Eye (tissue), 1 donor: ENCODE results near the gene OR10S1.
"Not testable (repeated sequence)": the region's sequence is repeated elsewhere in the genome, so short reads cannot be mapped to it uniquely, and the experiment has no call there.

Experiments used
- DNase-seq: peaks from one replicate; pipeline ENCODE4 v3.0.0-alpha.2; 2015

The OR10S1 gene

GRCh38 chr11:123977731-123978347, at the start of gene OR10S1:
Gene OR10S1, minus strand, starts transcription at chr11:123977781. Its CDS starts 117 bp downstream, at chr11:123977664.
- DNase-seq = no peak

DNA sequence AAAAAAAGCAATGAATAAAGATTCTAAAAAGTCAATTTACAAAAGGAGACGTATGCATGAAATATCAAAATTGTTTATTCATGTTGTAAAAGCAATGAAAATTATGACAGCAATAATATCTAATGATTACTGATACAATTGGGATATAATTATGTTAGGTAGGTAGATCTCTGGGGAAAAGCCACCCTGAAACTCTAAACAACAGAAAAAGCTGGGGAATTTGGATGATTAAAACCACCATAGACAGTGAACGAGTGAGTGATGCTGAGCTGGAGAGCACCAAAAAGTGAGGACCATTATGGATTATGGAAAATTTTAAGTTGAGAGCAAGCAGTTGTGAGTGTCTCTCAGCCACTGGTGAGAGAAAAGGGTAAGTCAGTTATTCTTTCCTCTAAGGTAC, 48.9 kb upstream of the OR10S1 start, which contains the start of gene OR10G8:
TSS of gene OR10G8 (plus strand) at position 301 of the 400 bp plus-strand sequence. CDS start 2,825 bp downstream, outside the sequence.
- no peak for DNase-seq

- DNase-seq = not testable (repeated sequence)
Observed at GRCh38 chr11:124015837-124016236, 38.3 kb upstream of the OR10S1 start.

DNA sequence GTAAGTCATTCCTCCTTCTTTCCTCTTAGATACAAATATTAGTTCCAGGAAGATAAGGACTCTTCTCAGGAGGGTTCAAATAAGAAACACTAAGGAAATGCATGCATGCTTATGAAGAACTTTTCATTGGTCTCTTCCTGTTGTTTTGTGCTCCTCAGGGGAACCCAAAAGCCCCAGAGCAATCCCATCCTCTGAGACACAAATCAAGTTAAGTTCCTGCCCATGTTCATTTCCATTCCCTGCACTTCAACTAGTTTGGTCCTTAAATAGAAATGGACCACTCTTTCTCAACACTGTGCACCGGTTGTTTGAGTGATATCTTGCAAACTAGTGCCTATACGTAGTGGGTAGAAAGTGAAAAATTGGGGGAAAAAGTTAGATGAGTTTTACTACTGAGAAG, 35.1 kb upstream of the OR10S1 start, which contains the start of gene OR10G4:
TSS of gene OR10G4 (plus strand) at position 301 of the 400 bp plus-strand sequence. CDS start 2,578 bp downstream, outside the sequence.
- no peak for DNase-seq

- DNase-seq = no peak
Observed at GRCh38 chr11:123995119-123995518, 17.5 kb upstream of the OR10S1 start, which contains the start of gene OR10G6. Gene OR10G6, minus strand, starts transcription at chr11:123995161. Its CDS starts 0 bp downstream, at chr11:123995161.

- no peak for DNase-seq
Observed at GRCh38 chr11:123979311-123979710, 1.7 kb upstream of the OR10S1 start.

DNA sequence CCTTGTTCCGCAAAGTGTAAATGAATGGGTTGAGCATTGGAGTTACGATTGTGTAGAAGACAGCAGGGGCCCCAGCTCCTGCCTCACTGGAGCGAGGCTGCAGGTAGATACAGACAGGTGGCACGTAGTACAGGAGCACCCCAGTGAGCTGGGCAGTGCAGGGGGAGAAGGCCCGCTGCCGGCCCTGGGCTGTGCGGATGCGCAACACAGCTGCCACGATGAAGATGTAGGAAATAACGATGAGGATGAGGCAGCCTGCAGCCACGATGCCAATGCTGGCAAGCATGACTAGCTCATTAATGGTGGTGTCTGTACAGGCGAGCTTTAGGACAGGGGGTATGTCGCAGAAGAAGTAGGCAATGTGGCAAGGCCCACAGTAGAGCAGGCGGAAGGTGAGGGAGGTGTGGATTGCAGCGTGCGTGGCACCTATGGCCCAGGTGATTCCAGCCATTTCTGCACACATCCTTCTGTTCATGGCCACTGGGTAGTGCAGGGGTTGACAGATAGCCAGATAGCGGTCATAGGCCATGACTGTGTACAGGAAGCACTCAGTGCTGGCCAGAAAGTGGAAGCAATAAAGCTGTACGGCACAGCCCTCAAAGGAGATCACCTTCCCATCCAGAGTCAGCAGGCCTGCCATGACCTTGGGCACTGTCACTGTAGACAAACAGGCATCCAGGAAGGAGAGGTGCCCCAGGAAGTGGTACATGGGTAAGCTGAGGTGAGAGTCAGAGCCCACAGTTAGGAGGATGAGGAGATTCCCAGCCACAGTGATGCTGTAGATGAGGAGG, 616 bp downstream of the OR10S1 start:
- no peak for DNase-seq

GRCh38 chr11:123973816-123974215, 3.8 kb downstream of the OR10S1 start:
- no peak for DNase-seq

GRCh38 chr11:123956752-123957151, 20.8 kb downstream of the OR10S1 start:
- no peak for DNase-seq

GRCh38 chr11:123945132-123945531, 32.4 kb downstream of the OR10S1 start:
- no peak for DNase-seq

- no peak for DNase-seq
Observed at GRCh38 chr11:123943738-123944137, 33.8 kb downstream of the OR10S1 start, which contains the start of gene OR6T1. Gene OR6T1, minus strand, starts transcription at chr11:123943838. Its CDS starts 0 bp downstream, at chr11:123943838.

- no peak for DNase-seq
Observed at GRCh38 chr11:123942413-123942812, 35.2 kb downstream of the OR10S1 start.

DNA sequence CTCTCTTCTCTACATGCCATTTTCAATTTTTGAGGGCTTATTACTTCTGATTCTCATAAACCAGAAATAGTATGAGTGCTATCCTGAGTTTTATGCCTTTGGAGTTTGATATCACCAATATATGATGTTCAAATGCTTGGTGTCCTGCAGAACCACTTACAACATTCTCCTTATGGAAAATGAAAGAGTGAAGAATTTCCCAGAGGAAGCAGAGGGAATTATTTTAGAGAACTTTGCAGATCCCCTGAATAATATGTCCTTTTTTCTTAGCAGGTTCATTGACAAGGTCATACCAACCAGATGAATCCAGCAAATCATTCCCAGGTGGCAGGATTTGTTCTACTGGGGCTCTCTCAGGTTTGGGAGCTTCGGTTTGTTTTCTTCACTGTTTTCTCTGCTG, 38.3 kb downstream of the OR10S1 start, which contains the start of gene OR4D5:
TSS of gene OR4D5 (plus strand) at position 301 of the 400 bp plus-strand sequence. CDS start at position 301, 0 bp downstream.
- DNase-seq = no peak
